Medulla oblongata (tissue), 1 donor: ENCODE measurements around the gene XYLT1.
A peak's percentile ranks its signal among the peaks of the same experiment; 100 is the strongest.
"Not testable (repeated sequence)": the region's sequence is repeated elsewhere in the genome, so short reads cannot be mapped to it uniquely, and the experiment has no call there.

ENCODE experiments used
- DNase-seq: peaks from one replicate; pipeline ENCODE4 v3.0.0-alpha.2; 2015; ENCODE audit errors: extremely low spot score

Gene XYLT1

DNA sequence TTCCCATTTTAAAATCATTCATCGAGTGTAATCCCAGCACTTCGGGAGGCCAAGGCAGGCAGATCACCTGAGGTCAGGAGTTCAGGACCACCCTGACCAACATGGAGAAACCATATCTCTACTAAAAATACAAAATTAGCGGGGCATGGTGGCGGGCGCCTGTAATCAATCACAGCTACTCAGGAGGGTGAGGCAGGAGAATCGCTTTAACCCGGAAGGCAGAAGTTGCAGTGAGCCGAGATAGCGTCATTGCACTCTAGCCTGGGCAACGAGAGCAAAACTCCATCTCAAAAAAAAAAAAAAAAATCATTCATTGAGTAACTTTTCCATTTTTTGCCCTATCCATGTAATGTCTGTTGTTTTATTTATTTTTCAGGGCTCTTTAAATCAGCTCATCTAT, 135.4 kb downstream of the XYLT1 start:
- not testable (repeated sequence) for DNase-seq

DNA sequence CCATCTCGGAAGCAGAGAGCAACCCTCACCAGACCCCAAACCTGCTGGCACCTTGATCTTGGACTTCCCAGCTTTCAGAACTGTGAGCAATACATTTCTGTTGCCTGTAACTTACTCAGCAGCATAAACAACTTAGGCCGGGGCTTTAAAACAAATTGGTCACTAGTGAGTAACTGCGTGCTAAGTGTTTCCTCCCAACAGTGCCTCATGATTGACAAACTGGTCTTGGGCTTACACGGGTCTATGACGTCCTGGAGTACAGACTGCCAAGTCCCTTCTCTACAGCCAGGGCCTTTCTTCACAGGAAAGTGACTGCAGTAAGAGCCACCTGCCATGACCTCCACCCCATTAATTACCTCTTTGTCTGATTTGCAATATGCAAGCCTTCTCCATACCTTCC, 136.7 kb downstream of the XYLT1 start:
- DNase-seq, result no peak

DNA sequence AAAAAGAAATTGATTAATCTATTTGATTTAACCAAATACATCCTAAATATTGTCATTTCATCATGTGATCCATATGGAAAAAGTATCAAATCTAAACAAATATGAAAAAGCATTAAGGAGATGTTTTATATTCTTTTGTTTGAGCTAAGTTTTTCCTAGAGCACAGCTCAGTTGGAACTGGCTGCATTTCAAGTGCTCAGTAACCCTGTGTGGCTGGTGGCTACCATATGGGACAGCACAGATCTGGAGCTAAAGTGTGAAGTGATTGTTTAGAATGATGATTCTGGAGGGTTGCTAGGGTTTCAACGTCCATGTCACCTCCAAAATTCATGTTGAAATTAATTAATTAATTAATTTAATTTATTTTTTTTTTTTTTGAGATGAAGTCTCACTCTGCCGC, 137.5 kb downstream of the XYLT1 start:
- DNase-seq, result no peak

DNA sequence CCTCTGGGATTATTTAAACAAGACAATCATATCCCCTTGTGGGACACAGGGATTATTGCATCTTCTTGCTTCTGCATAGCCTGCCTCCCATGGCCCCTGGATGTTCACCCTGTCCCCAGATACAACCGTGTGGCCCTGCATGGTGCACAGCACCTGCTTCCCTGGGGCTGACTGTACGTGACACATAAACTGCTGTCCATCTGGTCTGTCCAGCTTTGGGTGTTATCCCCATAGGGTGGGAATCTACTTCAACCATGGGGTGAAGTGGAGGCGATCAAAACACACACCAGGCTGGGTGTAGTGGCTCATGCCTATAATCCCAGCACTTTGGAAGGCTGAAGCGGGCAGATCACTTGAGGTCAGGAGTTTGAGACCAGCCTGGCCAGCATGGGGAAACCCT, 138.8 kb downstream of the XYLT1 start:
- DNase-seq, result no peak

DNA sequence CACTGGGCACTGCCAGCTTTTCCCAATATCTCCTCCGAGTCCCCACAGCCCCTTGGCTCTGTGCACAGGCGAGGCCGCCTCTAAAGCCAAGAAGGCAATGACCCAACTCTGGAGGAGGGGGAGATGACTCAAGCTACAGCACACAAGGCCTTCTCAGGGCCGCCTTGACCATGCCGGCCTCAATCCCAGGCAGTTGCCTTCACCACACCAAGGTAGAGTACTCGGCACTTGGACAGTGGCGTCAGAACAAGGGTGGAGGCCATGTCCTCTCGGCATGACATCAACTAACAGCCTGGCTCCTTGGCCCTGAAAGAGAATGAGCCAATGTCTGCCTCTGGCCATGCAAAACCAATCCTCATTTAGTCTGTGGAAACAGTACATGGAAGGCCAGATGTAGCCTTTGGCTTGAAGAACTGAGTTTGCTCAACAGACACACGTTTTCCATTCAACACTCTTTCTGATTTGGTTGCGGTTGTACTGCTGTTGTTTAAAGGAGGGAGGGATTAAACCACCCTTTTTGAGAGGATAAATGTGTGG, 139.6 kb downstream of the XYLT1 start:
- no peak for DNase-seq

DNA sequence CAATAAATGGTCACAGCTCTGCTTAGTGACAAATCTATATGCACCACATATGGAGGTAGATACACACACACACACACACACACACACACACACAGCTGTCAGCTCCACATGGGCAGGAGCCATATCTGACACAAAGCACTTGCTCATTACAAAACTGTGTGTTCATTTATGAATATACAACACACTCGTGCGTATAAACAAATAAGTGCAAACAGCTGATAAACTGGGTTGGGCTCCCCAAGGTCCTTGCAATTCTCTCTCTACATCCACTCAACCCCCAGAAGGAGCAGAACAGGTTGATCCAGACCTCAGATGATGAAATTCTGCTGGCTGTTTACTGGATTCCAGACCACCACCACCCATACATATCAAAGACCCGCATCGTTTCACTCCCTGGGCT, 140.7 kb downstream of the XYLT1 start:
- no peak for DNase-seq

DNA sequence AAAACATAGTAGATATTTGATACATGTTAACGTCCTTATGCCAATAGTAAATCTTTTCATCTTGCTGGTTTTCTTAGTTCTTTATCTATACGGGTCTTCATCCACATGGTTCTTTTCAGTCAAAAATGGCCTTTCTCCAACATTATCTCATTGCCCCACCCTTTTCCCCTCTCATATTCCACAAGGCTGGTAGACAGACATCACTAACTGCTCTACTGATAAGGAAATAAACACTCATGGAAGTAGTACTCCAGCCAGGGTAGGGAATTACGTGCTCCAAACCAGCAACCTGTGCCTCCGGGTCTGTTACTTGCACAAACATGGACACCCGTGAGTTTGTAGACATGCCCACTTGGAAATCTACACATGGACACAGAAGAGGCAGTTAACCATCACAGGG, 141.4 kb downstream of the XYLT1 start:
- DNase-seq, result no peak

DNA sequence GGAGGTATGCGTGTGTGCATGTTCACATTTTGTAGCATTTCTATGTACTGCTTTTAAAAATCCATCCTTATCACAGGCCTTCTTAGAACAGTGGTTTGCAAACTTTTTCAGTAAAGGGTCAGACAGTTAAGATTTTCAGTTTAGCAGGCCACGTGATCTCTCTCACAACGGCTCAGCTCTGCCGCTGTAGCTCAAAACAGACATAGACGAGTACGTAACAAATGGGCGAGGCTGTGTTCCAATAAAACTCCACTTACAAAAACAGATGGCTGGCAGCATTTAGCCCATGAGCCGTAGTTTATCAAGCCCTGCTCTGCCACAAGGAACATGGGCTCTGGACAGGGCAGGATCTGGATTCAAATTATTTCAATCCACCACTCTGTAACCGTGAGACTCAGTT, 141.8 kb downstream of the XYLT1 start:
- DNase-seq, result no peak

DNA sequence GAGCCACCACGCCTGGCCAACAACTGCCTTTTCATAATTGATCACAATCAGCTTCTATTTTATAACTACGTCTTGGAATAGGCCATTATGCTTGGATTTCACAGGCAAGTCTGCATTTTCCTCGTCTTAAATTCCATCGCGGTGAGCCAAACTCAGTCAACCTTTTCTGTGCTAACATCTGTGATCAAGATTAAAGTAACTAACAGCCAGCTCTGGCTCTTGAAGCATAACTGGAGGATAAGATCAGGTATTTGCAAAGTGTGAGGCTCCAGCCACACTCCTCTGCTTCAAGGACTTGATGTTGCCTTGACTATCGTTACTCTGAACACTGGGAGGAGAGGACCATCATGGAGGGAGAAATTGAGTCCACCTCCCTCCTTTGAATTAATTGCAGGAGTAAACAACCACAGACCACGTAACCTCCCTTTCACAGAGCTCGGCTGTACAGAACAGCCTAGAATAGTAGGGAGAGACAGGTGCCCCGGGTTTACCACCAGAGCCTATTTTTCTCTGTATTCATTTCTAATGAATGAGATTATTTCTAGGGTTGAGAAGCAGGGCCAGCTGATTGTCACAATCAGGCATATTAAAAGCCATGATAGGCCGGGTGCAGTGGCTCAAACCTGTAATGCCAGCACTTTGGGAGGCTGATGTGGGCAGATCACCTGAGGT, 143.0 kb downstream of the XYLT1 start:
- DNase-seq, result no peak

DNA sequence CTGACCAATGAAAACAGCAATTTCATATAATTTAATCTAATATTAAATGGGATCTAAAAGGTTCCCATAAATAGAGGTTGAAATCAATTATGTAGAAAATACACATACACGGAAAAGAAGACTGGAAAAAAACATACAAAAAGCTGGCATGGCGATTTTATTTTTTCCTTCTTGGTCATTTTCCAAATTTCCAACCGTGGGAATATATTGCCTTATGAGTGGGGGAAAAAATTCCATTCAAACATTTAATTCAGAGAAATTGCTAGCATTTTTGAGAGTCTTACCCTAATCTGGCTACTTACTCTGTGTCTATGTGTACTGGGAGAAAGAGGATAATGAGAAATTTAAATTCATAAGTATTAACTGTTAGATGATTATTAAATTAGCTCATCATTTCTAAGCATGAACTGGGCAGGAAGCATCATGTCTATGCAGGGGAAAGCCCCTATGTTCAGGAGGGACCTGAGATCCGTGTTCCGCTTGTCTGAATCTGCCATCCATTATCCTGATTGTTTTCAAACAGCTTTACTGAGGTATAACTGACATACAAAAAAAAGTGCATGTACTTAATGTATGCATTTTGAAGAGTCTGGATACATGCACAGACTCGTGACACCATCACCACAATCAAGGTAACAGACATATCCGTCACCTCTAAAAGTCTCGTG, 145.2 kb downstream of the XYLT1 start:
- DNase-seq, result no peak

DNA sequence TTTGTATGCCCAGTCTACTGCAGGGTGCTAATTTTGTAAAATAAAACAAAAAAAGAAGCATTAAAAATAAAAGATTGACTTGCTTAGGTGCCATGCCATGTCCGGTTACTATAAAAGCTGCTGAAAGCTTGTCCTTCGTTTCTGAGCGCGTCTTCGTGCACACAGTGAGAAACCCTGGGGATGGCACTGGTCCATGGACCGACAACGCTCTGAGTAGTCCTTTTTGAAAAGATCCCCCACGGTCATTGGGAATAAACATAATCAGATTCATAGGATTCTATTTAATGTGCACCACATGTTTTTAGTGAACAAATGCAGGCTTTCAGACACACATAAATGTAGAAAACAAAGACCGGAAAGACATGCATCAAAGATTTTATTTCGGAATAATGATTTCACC, 146.3 kb downstream of the XYLT1 start:
- no peak for DNase-seq

DNA sequence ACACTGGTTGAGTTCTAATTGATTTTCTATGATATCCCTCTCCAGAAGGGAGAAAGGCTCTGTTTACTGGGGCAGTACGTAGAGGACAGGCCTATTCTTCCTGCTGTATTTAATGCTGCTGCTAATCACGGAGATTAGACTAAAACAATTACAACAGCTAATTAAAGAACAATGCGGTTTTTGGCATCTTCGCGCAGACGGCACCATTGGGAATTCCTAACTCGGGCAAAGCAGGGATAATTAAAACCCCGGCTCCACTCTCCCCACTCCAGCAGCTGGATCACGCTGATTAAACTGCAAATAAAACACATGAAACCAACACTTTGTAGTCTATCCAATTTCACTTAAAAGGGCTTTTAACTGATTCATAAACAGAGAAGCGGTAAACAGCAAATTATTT, 147.6 kb downstream of the XYLT1 start:
- DNase-seq, result no peak

DNA sequence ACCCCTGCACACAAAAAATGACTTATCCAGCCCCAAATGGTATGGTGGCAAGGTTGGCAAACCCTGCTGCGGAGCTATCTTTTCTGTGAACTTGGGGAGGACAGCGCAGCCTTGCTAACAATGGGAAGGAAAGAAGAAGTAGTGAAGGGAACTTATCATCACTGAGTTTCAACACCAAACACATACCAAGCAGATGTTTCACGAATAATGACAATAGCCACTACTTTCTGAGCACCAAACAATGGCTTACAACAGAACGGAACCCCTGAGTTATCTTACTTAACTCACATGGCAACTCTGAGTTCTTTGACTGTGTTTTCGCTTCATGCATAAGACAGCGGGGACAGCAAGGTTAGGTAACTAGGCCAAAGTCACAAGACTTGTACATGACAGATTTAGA, 148.9 kb downstream of the XYLT1 start:
- no peak for DNase-seq

DNA sequence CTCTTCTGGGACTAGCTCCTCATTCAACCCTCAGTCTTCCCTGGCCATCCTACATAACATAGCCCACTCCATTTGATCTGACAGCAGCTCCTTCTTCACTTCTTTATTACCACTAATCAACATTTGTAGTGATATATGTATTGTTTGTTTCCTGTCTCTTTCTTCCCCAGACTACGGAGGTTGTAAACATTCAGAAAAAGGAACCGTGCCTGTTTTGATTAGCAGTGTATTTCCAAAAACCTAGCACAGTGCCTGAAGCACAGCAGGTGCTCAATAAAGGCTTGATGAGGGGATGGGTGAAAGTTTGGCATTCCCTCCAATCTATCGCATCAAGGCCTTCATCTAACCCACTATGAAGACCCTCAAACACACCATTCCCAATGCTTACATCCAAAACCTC, 150.8 kb downstream of the XYLT1 start:
- no peak for DNase-seq

DNA sequence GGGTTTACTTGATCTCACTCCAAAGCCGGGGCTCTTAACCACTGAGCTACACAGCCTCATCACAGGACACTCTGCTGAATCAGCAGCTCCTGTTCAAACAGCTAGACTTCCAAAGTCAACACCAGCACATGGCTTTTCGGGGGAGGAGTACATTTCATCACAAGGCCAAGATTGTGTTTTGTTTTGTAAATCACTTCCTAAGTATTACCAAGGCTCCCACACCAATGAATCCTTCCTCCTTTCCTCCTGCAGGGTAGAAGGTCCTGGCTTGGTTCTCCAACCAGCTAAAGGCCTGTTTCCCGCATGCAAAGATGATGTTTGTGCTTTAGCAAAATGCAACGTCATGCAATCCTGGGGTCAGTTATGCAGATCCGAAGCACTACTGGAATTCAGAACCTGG, 152.5 kb downstream of the XYLT1 start:
- peak; percentile 30 for DNase-seq

DNA sequence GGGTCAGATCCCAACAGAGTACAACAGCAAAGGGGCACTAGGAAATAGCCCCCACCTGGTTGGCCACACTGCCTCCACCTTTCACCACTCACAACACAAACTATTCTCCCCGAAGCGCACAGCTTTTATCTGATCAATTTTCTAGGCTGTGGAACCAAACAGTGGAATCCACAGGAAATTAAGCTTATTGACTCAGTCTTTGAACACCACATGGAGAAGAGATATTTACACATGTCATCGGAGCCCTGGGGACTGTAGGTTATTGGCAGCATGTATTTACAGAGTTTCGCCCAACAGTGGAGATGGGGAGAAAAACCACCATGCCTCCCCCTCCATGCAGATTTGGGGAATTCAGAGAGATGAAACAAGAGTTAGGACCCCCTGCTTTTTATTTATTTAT, 154.8 kb downstream of the XYLT1 start:
- DNase-seq, result no peak

DNA sequence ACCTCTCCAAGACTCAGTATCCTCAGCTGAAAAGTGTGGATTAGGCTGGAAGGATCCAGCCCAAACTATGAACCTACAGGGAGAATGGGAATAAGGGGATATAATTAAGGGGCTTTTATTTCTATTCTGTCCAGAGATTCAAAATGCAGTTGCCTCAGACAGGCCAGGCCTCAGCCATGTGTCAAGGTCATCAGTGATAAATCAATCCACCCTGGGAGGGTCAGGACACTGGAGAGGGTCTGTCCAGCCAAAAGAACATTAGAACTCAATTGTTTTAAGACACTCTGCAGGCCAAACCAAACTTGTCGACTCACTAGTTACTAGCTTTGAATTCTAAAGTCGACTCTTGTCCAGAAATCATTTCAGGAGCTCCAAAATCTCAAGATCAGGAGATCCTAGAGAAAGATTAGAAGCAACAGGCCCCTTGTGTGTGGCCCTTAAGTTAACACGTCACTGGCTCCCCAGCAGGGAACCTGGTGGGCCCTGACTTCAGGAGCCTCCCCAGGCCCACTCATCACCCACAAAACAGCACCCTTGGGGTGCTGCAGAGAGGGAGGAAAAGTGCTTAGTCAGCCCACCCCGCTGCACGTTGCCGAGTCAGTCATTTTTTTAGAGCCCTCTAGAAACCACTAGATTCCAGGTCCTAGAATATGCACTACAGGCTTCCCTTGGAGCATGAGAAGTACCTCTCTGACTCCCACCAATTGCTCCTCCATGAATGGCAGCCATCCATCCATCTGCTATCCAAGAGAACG, 156.8 kb downstream of the XYLT1 start:
- DNase-seq, result no peak

DNA sequence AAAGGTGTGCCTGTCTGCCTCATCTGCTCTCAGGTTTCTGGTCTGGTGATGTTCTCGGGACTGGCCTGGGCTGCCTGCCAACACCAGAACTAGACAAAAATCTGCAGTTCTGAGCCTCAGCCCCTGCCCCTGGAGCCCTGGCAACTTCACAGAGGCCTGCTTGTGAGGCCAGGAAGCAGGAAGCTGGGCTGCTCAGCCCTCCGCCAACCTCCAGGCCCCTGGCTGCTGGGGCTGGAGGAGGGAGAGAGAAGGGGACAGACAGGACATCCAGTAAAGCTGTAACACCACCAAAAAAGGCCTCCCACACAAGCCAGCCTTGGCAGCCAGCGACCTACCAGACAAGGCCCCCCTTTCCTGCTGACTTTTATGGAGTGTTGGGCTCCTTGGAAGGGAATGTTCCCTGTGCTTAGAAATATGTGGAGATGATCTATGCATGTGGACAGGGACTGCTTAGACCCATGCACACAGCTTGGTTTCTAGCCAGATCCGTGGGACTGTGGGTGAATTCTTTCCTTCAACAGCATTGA, 157.6 kb downstream of the XYLT1 start:
- peak; percentile 60 for DNase-seq

DNA sequence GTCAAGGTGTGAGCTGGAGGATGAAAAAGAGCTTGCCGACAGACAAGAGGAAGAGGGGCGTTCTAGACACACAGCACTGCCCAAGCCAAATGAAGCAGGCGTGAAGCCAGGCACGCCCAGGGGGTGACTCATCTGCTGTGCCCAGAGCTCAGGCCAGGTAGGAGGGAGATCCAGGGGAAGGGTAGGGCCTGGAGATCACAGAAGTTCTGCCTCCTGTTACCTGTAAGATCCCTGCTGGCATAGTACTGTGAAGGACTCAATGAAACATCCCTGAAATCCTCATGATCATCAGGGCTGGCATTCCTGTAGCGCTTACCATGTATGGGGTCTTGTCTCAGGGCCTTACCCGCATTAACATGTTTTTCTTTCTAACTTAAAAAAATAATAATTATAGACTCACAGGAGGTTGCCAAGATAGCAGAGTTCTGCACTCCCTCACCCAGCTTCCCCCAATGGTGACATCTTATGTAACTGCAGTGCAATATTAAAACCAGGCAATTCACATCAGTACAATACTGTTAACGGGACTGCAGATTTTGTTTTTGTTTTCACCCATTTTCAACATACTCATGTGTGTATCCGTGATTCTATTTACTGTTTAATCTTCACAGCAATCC, 158.6 kb downstream of the XYLT1 start:
- DNase-seq, result no peak

DNA sequence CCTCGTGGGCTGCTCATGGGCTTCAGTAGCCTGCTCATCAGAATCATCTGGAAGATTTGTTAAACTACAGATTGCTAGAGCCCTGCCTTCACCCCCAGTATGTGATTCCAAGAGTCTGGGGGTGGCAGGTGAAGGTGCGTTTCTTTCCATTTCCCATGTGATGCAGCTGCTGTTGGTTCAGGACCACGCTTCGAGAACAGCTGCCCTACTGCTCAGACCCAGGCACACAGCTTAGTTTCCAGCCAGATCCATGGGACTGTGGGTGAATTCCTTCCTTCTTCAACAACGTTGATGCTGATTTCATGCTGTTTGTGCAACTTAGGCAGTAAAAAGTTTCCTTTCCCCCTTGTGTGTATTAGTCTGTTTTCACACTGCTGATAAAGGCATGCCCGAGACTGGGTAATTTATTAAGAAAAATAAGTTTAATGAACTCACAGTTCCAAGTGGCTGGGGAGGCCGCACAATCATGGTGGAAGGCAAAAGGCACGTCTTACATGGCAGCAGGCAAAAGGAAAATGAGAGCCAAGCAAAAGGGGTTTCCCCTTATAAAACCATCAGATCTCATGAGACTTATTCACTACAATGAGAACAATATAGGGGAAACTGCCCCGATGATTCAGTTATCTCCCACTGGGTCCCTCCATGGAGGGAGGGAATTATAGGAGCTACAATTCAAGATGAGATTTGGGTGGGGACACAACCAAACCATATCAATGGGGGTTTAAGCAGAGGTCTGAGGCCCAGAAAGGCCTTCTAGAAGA, 159.2 kb downstream of the XYLT1 start:
- no peak for DNase-seq

DNA sequence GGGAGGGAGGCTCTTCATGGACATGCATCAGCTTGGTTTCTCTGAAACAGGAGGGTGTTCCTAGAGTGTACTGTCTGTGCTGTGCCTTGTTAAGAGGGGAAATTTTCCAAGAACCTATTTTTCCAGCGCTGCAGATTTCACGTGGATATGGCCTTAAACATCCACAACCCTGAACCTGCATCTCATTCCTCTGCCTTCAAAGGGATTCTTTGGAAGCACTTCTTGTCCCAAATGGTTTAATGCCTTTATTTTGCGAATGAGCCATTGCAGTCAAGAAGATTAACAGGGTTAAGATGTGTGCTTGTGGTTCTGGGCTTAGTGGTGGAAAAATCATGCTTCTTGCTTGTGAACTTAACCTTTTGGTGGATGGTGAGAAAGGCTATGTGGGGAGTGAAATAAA, 161.2 kb downstream of the XYLT1 start:
- DNase-seq, result no peak
